Fibroblast of pulmonary artery (primary cell): ENCODE measurements around the gene INMT.

Experiments
- DNase-seq: peaks from one replicate; pipeline ENCODE4 v3.0.0-alpha.2; 2010; ENCODE audit warnings: low read depth
- H3K4me3 ChIP-seq: replicated peaks from 2 replicates; pipeline ENCODE4 v1.5.1; 2011; ENCODE audit warnings: low read depth, mild to moderate bottlenecking, control low read depth, low read length, moderate library complexity
- CTCF ChIP-seq: IDR thresholded peaks from 2 replicates; pipeline ENCODE4 v1.5.1; 2011; ENCODE audit warnings: mild to moderate bottlenecking, control low read depth, low read length, inconsistent platforms; ENCODE audit errors: missing control alignments

INMT gene

GRCh38 chr7:30755384-30756154 is 3.6 kb downstream of the INMT start:
- TF ChIP-seq CTCF, result no peak
- peak overlapping the region; percentile 3 for H3K4me3 ChIP-seq
- peak; percentile 75 for DNase-seq

GRCh38 chr7:30757342-30757692 is 5.4 kb downstream of the INMT start:
- no peak overlapping the region for H3K4me3 ChIP-seq
- TF ChIP-seq CTCF, result no peak
- DNase-seq, result no peak

- TF ChIP-seq CTCF, result no peak
- H3K4me3 ChIP-seq, result no peak overlapping the region
- no peak for DNase-seq
Measured at GRCh38 chr7:30760514-30761213, 8.7 kb downstream of the INMT start.

GRCh38 chr7:30761214-30762156 is 9.6 kb downstream of the INMT start:
- H3K4me3 ChIP-seq, result no peak overlapping the region
- no peak for TF ChIP-seq CTCF
- peak; percentile 93 for DNase-seq

GRCh38 chr7:30764030-30764975 is 12.4 kb downstream of the INMT start:
- DNase-seq, result peak; percentile 95
- no peak overlapping the region for H3K4me3 ChIP-seq
- TF ChIP-seq CTCF, result no peak

- TF ChIP-seq CTCF, result no peak
- no peak for DNase-seq
- H3K4me3 ChIP-seq, result no peak overlapping the region
Measured at GRCh38 chr7:30765408-30765807, 13.5 kb downstream of the INMT start.
